Sigmoid colon (tissue), 4 donors: ENCODE results near the gene TRIM69.

Experiments
- POLR2AphosphoS5 ChIP-seq, 4 donors: sonication (generic); formaldehyde crosslinking; IDR thresholded peaks; one replicate each; pipeline ENCODE4 v1.6.1; 2017; ENCODE audit warnings: antibody characterized with exemption in 4 of 4
- TF ChIP-seq, protein P1 (sequence below), 4 experiments: fragments of 450-650 bp in 3 of 4; fragments of 200-600 bp in 1 of 4; IDR thresholded peaks; one replicate each; pipeline ENCODE4 v1.5.1; 2016 to 2019; ENCODE audit warnings: antibody characterized with exemption in 4 of 4, mild to moderate bottlenecking in 3 of 4, moderate library complexity in 2 of 4

DNA sequence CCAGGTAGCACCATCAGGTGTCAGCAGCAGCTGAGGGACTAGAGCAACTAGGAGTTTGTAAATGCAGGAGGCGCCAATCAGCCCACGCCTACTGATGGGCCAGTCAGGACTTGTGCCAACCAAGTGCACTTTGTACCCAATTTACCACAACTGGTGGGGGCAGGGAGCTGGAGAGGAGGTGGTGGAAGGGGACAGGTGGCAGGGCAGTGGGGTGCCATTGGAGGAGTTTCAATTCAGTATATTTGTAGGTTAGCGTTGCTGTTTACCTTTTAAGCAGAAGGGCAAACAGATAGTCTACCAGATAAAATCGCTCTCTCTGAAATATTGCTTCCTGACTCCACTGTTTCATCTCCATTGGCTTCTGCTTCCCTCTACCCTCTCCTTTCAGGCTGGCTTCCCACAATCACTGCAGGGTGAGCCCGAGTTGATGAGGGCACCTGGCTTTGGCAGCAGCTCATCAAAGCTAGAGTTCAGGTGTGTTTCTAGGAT, 75.7 kb downstream of the TRIM69 start:
- TF ChIP-seq, protein P1, sequence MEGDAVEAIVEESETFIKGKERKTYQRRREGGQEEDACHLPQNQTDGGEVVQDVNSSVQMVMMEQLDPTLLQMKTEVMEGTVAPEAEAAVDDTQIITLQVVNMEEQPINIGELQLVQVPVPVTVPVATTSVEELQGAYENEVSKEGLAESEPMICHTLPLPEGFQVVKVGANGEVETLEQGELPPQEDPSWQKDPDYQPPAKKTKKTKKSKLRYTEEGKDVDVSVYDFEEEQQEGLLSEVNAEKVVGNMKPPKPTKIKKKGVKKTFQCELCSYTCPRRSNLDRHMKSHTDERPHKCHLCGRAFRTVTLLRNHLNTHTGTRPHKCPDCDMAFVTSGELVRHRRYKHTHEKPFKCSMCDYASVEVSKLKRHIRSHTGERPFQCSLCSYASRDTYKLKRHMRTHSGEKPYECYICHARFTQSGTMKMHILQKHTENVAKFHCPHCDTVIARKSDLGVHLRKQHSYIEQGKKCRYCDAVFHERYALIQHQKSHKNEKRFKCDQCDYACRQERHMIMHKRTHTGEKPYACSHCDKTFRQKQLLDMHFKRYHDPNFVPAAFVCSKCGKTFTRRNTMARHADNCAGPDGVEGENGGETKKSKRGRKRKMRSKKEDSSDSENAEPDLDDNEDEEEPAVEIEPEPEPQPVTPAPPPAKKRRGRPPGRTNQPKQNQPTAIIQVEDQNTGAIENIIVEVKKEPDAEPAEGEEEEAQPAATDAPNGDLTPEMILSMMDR (IDR thresholded peaks at IDR 0.05), result no peak
- no peak for TF ChIP-seq POLR2AphosphoS5 (IDR thresholded peaks at IDR 0.05)
